ENCODE results near the gene SULT1A2. TPM values are rescaled to one million over a fixed set of nuclear protein-coding genes. Genes with fewer than 3 reads are reported as not detected.

SULT1A2 gene
- total and polyA plus RNA-seq, 2 of the 4 experiments (the other 2 are of a cell fraction) = 0.09 TPM; not detected in 1

DNA sequence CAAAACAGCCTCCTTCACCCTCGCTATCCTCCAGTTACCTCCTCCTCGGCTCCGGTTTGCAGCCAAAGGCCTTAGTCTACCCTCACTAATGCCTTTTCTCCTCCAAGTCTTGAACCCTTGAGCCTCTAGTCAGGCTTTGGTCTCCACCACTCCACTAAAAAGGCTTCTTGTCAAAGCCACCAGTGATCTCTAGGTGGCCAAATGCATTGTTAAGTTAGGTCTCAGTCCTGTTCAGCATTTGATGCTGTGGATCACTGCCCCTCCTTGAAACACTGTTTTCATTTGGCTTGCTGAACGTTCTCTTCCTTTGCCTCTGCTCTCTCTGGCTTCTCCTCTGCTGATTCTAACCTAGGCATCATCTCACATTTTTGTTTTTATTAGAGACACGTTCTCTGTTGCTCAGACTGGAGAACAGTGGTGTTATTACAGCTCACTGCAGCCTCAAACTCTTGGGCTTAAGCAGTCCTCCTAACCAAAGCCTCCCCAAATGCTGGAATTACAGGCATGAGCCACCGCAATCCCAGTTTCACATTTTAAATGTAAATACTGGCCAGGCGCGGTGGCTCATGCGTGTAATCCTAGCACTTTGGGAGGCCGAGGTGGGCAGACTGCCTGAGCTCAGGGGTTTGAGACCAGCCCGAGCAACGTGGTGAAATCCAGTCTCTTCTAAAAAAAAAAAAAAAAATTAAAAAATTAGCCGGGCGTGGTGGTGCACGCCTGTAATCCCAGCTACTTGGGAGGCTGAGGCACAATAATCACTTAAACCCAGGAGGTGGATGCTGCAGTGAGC is 42.0 kb downstream of the SULT1A2 start:
- Histone ChIP-seq H2BK120ac (ENCODE audit: low read depth, low read length) (no peak overlapping the region), H2AK5ac (ENCODE audit: low read depth, low read length) (peak overlapping the region; percentile 70), H2AFZ (replicated peaks; ENCODE audit: low read length, poor library complexity) (peak overlapping the region; percentile 72), H4K91ac (ENCODE audit: insufficient read depth, low read depth, low read length) (peak overlapping the region; percentile 43; the same call in 1 of the 2 replicates), H3K9ac (ENCODE audit: low read depth, low read length) (peak overlapping the region; percentile 66), H3K23ac (ENCODE audit: low read depth, low read length) (peak overlapping the region; percentile 80), H2BK20ac (ENCODE audit: low read depth, low read length) (no peak overlapping the region), H4K20me1 (ENCODE audit: insufficient read depth, low read length) (peaks cover 3% of the 10 kb centered on the region; the same call in 1 of the 2 replicates), H3K9me1 (ENCODE audit: insufficient read depth, low read length) (peaks cover 4% of the 10 kb centered on the region), H2BK15ac (ENCODE audit: low read depth, low read length) (no peak overlapping the region), H3K79me1 (ENCODE audit: low read depth in 1 of 2, low read length in 2 of 2) (peaks cover 15 to 18% of the 10 kb centered on the region in 2 experiments), H3K18ac (ENCODE audit: low read depth, low read length) (no peak overlapping the region), H4K8ac (ENCODE audit: low read depth in 2 of 2, low read length in 2 of 2) (peak overlapping the region; percentile 83 to 88), H2AK9ac (replicated peaks; ENCODE audit: low read depth, low read length, poor library complexity) (peak overlapping the region; percentile 43), H4K5ac (ENCODE audit: low read depth, low read length) (peak overlapping the region; percentile 73), H2BK5ac (ENCODE audit: low read depth, low read length, poor library complexity, severe bottlenecking) (no peak overlapping the region), H3K4me2 (ENCODE audit: low read depth, low read length) (peak overlapping the region; percentile 78), H3K27me3 (ENCODE audit: control insufficient read depth, insufficient read depth, low read length) (no peaks in the 10 kb centered on the region), H3K27ac (ENCODE audit: insufficient read depth, low read length) (0 out of 2 replicates have a peak overlapping the region, but pooled peaks have one; percentile 5), H3K36me3 (ENCODE audit: control insufficient read depth, insufficient read depth, low read length) (peaks cover 2% of the 10 kb centered on the region; the same call in 1 of the 2 replicates), H3K56ac (ENCODE audit: extremely low read depth, insufficient read depth, low read length) (no peak overlapping the region), H3K14ac (replicated peaks; ENCODE audit: low read depth, low read length) (peak overlapping the region; percentile 67), H3K4me3 (ENCODE audit: insufficient read depth, low read depth, low read length) (peak overlapping the region; percentile 53), H3K9me3 (ENCODE audit: control insufficient read depth, insufficient read depth, low read length) (no peaks in the 10 kb centered on the region), H3K4me1 (ENCODE audit: control insufficient read depth, insufficient read depth, low read length) (peaks cover 5% of the 10 kb centered on the region; the same call in 1 of the 2 replicates), H3K4ac (ENCODE audit: low read depth, low read length) (peak overlapping the region; percentile 66)
- ATAC-seq (ENCODE audit: low read depth) (no peak), DNase-seq (no peak)
- intact Hi-C loops (cut with micrococcal nuclease) (no loop called here), dilution Hi-C loops (cut with HindIII; ENCODE audit: low sequenced_read_pairs, unreplicated experiment) (no loop called here), in situ Hi-C loops (cut with MboI; ENCODE audit: low sequenced_read_pairs) (no loop called here)
- POLR2A ChIA-PET (ENCODE audit: unreplicated experiment) = no interaction called here
- BruUV-seq (replicated peaks) = no TSS peak
- CTCF ChIA-PET = interaction anchor here (1.2 to 1.3 kb wide), 3 partner anchors 14 to 277 kb away, joined by 3 read pairs; partner anchors contain the start of gene NUPR1
- 78% methylated on average over 6 of the region's 15 CpGs; no CpG with 5 or more reads in 1 of the 2 experiments for WGBS, 2 experiments (ENCODE audit: extremely low coverage in 2 of 2, insufficient read length in 1 of 2)
- TF ChIP-seq CHD1 (IDR thresholded peaks at IDR 0.05; ENCODE audit: low read depth, low read length) (no peak), RFX5 (IDR thresholded peaks at IDR 0.05; ENCODE audit: low read depth, low read length) (no peak), FOS (IDR thresholded peaks at IDR 0.05; ENCODE audit: low read depth, low read length) (no peak), CEBPB (IDR thresholded peaks at IDR 0.05; ENCODE audit: low read depth, low read length) (no peak), NFE2L2 (IDR thresholded peaks at IDR 0.05; ENCODE audit: low read depth, low read length) (no peak), SMC3 (IDR thresholded peaks at IDR 0.05; ENCODE audit: low read depth, low read length) (no peak), MAZ (IDR thresholded peaks at IDR 0.05; ENCODE audit: borderline replicate concordance, low read depth, low read length) (no peak), RCOR1 (IDR thresholded peaks at IDR 0.05; ENCODE audit: insufficient replicate concordance, low read length) (no peak), MXI1 (IDR thresholded peaks at IDR 0.05; ENCODE audit: borderline replicate concordance, low read depth, low read length) (no peak), MAFK (IDR thresholded peaks at IDR 0.05; ENCODE audit: low read depth, low read length) (no peak), RAD21 (IDR thresholded peaks at IDR 0.05; ENCODE audit: low read length) (no peak), BHLHE40 (IDR thresholded peaks at IDR 0.05; ENCODE audit: low read depth, low read length) (no peak), POLR2A (IDR thresholded peaks at IDR 0.05; ENCODE audit: low read depth, low read length) (no peak)
- TF ChIP-seq, protein P1, sequence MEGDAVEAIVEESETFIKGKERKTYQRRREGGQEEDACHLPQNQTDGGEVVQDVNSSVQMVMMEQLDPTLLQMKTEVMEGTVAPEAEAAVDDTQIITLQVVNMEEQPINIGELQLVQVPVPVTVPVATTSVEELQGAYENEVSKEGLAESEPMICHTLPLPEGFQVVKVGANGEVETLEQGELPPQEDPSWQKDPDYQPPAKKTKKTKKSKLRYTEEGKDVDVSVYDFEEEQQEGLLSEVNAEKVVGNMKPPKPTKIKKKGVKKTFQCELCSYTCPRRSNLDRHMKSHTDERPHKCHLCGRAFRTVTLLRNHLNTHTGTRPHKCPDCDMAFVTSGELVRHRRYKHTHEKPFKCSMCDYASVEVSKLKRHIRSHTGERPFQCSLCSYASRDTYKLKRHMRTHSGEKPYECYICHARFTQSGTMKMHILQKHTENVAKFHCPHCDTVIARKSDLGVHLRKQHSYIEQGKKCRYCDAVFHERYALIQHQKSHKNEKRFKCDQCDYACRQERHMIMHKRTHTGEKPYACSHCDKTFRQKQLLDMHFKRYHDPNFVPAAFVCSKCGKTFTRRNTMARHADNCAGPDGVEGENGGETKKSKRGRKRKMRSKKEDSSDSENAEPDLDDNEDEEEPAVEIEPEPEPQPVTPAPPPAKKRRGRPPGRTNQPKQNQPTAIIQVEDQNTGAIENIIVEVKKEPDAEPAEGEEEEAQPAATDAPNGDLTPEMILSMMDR (conservative IDR thresholded peaks at IDR 0.05; ENCODE audit: low read depth, low read length) = no peak
- TF ChIP-seq, protein P2, sequence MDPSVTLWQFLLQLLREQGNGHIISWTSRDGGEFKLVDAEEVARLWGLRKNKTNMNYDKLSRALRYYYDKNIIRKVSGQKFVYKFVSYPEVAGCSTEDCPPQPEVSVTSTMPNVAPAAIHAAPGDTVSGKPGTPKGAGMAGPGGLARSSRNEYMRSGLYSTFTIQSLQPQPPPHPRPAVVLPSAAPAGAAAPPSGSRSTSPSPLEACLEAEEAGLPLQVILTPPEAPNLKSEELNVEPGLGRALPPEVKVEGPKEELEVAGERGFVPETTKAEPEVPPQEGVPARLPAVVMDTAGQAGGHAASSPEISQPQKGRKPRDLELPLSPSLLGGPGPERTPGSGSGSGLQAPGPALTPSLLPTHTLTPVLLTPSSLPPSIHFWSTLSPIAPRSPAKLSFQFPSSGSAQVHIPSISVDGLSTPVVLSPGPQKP (IDR thresholded peaks at IDR 0.05; ENCODE audit: borderline replicate concordance, low read depth, low read length) = no peak

Measured in IMR-90 (cell line).